Activated naive CD8-positive, alpha-beta T cell treated with anti-CD3 and anti-CD28 coated beads, Interleukin-2, amount 10 ng/mL, durations not matched to agents 7 days and 5 days (primary cell): ENCODE measurements around the gene CSKMT. TPM values are rescaled to one million over a fixed set of nuclear protein-coding genes. Genes with fewer than 3 reads are reported as not detected.
A peak's percentile ranks its signal among the peaks of the same experiment; 100 is the strongest.
"Not testable (repeated sequence)": the region's sequence is repeated elsewhere in the genome, so short reads cannot be mapped to it uniquely, and the experiment has no call there.

Experiments used
- ATAC-seq: fragments of 150-1000 bp; cut with Tn5 transposase; one replicate; pipeline ENCODE4 v1.10.0; 2021; ENCODE audit warnings: low read depth, moderate library complexity
- POLR2A ChIA-PET: fragments of 350-600 bp; sonication (Branson Sonifier 250); formaldehyde crosslinking; loops from one replicate; lab custom pipeline; 2021; ENCODE audit warnings: antibody characterized with exemption; lab: Charles Lee
- DNase-seq: peaks from one replicate; pipeline ENCODE4 v3.0.0; 2021
- H3K27ac Mint-ChIP-seq: one replicate; pipeline ENCODE4 v1.8.0; 2022; ENCODE audit warnings: mild to moderate bottlenecking, mixed read lengths
- H3K27me3 Mint-ChIP-seq: one replicate; pipeline ENCODE4 v1.8.0; 2022; ENCODE audit warnings: mild to moderate bottlenecking, moderate library complexity, mixed read lengths
- H3K36me3 Mint-ChIP-seq: one replicate; pipeline ENCODE4 v1.8.0; 2021; ENCODE audit warnings: mild to moderate bottlenecking, mixed read lengths
- H3K4me1 Mint-ChIP-seq: one replicate; pipeline ENCODE4 v1.8.0; 2021; ENCODE audit warnings: mixed read lengths
- H3K4me3 Mint-ChIP-seq: one replicate; pipeline ENCODE4 v1.8.0; 2022; ENCODE audit warnings: mild to moderate bottlenecking, moderate library complexity, mixed read lengths
- H3K9me3 Mint-ChIP-seq: one replicate; pipeline ENCODE4 v1.8.0; 2021; ENCODE audit warnings: mixed read lengths
- total RNA-seq, 2 experiments: library from RNA; stranded (reverse); gene quantifications; one replicate each; pipeline ENCODE4 v1.2.3, GENCODE V29; 2021

The CSKMT gene, protein sequence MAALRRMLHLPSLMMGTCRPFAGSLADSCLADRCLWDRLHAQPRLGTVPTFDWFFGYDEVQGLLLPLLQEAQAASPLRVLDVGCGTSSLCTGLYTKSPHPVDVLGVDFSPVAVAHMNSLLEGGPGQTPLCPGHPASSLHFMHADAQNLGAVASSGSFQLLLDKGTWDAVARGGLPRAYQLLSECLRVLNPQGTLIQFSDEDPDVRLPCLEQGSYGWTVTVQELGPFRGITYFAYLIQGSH
- 10 to 100 TPM; 23.3 to 27.3 TPM for total RNA-seq

DNA sequence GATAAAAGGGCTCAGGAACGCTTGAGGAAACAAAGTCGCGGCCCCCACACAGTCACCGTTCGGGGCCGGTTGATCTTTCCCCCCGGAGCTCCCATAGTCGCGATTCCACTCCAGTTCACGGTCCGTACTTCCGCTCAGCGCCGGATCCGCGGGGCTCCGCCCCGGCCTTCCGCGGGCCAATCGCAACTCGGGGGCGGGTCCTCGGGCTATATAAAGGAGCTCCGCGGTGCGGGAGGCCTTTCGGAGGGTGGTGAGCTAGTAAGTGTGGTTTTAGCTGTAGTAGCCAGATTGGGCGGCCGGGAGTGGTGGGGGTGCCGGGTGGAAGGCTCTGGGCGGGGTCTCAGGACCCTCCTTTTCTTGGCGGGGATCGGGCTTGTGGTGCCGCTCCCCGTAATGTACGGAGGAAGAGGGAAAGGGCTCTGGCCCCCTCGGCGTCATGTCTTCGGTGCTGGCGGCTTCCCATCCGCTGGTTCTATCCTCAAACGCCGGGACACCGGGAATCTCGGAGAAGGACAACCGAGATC, at the start of gene CSKMT, which contains the start of gene C11orf98:
Gene CSKMT, plus strand, starts transcription at position 238 of the 524 bp plus-strand sequence. CDS start 568 bp downstream, outside the sequence.
Gene C11orf98, minus strand, starts transcription at position 136 of the 524 bp plus-strand sequence. Its CDS starts 41 bp downstream, at position 95.
- Mint-ChIP-seq H3K4me3 (peak within 1 kb of the TSS; percentile 97), H3K27ac (peak within 1 kb of the TSS; percentile 94), H3K4me1 (peaks cover 34% of the 10 kb centered on the region), H3K9me3 (no peaks in the 10 kb centered on the region), H3K27me3 (no peaks in the 10 kb centered on the region), H3K36me3 (peaks cover 20% of the 10 kb centered on the region)
- POLR2A ChIA-PET = interaction anchor here (0.6 to 7.0 kb wide), 45 partner anchors 9 to 1302 kb away, joined by 3 to 187 read pairs (median 8); partner anchors contain the start of genes B3GAT3, BSCL2, EEF1G and EML3
- ATAC-seq (peak; percentile 88), DNase-seq (peak; percentile 97)

DNA sequence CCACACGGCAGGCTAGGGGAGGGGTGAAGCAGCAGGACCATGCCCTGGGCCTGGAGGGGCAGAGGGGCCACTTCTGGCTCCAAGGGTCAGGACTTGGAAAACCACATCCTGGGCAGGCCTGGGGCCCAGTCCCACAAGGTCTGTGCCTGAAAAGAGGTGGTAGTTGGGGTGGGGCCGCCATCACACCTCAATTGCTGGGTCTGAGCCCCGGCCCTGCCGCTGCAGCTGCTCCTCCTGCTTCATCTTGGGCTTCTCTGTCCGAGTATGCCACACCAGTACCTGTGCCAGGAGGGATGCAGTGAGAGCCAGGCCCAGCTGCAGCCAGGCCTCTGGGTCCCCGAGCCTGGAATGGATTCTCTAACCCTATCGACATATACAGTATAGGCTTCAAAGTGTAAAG, 49.6 kb upstream of the CSKMT start:
- POLR2A ChIA-PET = interaction anchor here (1.1 kb wide), 1 partner anchor 25 kb away, joined by 6 read pairs; no protein-coding TSS in a partner anchor
- Mint-ChIP-seq H3K9me3 (no peaks in the 10 kb centered on the region), H3K27me3 (no peaks in the 10 kb centered on the region), H3K27ac (no peak overlapping the region), H3K36me3 (peaks cover 11% of the 10 kb centered on the region), H3K4me1 (peaks cover 30% of the 10 kb centered on the region), H3K4me3 (no peak overlapping the region)
- DNase-seq (no peak), ATAC-seq (no peak)

DNA sequence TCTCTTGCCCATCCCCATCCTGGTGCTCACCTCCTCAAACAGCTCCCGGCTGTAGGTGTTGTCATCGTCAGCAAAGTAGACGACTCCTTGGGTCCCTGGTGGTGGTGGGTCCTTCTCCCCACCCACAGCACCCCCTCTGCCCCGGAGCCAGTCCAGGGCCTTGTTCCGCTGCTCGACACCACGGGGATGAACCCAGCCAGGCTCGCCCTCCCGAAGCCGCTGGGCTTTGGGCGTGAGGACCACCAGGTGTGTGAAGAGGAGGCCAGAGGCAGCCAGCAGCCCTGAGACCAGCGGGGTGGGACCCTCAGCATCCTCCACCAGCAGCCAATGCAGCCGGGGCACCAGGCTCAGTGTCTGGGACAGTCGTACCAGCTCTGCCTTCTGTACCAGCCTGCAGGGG, 48.2 kb upstream of the CSKMT start:
- POLR2A ChIA-PET = interaction anchor here (0.7 kb wide), 1 partner anchor 21 kb away, joined by 4 read pairs; no protein-coding TSS in a partner anchor
- peaks cover 32% of the 10 kb centered on the region for H3K4me1 Mint-ChIP-seq
- H3K36me3 Mint-ChIP-seq = peaks cover 16% of the 10 kb centered on the region
- ATAC-seq, H3K4me3 Mint-ChIP-seq, H3K9me3 Mint-ChIP-seq, H3K27ac Mint-ChIP-seq, DNase-seq, H3K27me3 Mint-ChIP-seq: not testable (repeated sequence)

DNA sequence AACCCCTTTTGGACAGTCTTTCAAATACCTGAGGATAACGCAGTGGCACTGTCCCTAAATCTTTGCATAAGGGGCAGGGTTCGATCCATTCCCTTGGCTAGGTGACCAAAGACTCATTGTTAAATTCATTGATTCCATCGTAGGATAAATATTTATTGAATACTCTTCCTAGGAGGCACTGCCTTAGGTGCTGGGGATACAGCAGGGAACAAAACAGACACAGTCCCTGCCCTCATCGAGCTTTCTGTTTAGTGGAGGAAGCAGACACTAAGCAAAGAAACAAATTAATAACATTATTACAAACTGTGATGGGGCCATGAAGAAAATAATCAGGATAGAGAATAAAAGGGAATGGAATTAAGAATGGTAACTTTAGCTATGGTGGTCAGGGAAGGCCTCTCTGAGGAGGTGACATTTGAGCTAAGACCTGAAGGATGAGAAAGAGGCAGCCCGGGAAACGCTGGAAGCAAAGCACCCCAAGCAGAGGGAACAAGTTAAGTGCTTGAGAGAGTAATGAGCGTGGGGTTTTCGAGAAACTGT, 44.0 kb upstream of the CSKMT start:
- POLR2A ChIA-PET = interaction anchor here (0.6 to 5.8 kb wide), 23 partner anchors 9 to 248 kb away, joined by 3 to 48 read pairs (median 9); partner anchors contain the start of genes C11orf98, CSKMT, EML3 and GANAB
- H3K36me3 Mint-ChIP-seq = peaks cover 21% of the 10 kb centered on the region
- DNase-seq (no peak), ATAC-seq (no peak)
- H3K27ac Mint-ChIP-seq = peak overlapping the region; percentile 99
- peak overlapping the region; percentile 93 for H3K4me3 Mint-ChIP-seq
- H3K9me3 Mint-ChIP-seq = no peaks in the 10 kb centered on the region
- no peaks in the 10 kb centered on the region for H3K27me3 Mint-ChIP-seq
- H3K4me1 Mint-ChIP-seq = peaks cover 24% of the 10 kb centered on the region

DNA sequence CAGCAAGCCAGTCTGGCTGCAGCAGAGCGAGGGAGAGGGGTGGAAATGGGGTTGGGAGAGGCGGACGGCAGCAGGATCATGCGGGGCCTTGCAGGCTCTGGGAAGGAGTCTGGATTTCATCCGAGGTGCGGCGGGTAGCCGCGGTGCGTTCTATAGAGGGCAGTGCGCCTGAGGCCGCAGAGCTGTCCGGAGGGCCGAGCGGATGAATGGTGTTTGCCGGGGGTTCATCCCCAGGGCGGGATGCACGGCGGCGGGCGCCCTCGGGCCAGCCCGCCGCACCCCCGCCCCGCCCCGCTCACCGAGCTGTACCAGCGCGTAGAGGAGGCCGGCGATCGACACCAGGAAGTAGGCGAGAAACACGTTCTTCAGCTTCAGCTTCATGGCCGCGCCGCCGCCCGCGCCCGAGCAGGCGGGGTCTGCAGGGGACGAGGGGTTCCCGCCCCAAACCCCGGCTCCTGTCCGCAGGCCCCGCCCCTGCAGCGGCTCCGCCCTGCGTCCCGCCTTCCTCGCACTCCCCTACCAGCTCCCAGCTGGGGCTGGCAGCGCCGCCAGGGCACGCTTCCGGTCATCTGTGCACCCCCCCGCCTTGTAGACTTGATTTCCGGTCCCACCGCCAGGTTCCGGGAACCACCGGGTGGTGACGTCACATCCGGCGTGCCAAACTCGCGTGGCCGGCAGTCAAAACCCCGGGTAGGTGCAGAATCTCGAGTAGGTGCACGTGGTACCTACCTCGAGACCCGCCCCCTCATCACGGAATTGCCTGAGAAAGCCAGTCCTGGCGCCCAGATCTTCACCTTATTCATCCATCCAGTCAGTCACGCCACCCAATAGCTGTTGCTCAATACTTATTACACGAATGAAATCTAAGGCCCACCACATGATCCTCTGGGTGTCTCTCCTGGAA, 43.3 kb upstream of the CSKMT start, which contains the start of gene B3GAT3:
Gene B3GAT3, minus strand, starts transcription at position 420 of the 904 bp plus-strand sequence. Its CDS starts 39 bp downstream, at position 381.
- ATAC-seq = peak; percentile 87
- Mint-ChIP-seq H3K36me3 (peaks cover 21% of the 10 kb centered on the region), H3K4me1 (peaks cover 24% of the 10 kb centered on the region), H3K27ac (peak within 1 kb of the TSS; percentile 99), H3K4me3 (peak within 1 kb of the TSS; percentile 93), H3K27me3 (no peaks in the 10 kb centered on the region), H3K9me3 (no peaks in the 10 kb centered on the region)
- POLR2A ChIA-PET = interaction anchor here (0.6 to 5.8 kb wide), 29 partner anchors 10 to 259 kb away, joined by 3 to 48 read pairs (median 5); partner anchors contain the start of genes C11orf98, CSKMT, EEF1G and EML3
- DNase-seq = peak; percentile 94

DNA sequence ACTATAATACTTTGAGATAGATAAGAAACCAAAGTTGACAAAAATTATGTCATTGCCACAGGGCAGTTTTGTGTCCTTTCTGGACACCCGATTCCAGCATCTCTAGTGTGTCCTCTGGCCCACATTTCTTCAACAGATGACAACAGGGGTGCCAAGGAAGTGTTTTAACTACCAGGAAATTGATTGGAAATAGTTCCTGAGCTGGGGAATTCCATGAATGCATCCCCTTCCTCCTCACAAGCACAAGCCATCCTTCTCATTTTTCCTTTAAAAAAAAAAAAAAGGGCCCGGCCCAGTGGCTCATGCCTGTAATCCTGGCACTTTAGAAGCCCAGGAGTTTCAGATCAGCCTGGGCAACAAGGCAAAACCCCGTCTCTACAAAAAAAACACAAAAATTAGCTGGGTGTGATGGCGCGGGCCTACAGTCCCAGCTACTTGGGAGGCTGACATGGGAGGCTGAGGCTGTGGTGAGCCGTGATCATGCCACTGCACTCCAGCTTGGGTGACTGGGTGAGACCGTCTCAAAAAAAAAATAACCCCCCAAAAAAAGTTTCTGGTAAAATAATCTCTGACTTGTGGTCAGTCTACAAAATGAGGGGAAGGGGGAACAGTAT, 42.5 kb upstream of the CSKMT start:
- ATAC-seq (no peak), DNase-seq (no peak)
- Mint-ChIP-seq H3K36me3 (peaks cover 18% of the 10 kb centered on the region), H3K27ac (peak overlapping the region; percentile 91), H3K9me3 (no peaks in the 10 kb centered on the region), H3K4me1 (peaks cover 24% of the 10 kb centered on the region), H3K4me3 (peak overlapping the region; percentile 76), H3K27me3 (no peaks in the 10 kb centered on the region)
- POLR2A ChIA-PET = interaction anchor here (0.7 to 5.8 kb wide), 25 partner anchors 9 to 259 kb away, joined by 3 to 48 read pairs (median 7); partner anchors contain the start of genes C11orf98, CSKMT, EEF1G and EML3

DNA sequence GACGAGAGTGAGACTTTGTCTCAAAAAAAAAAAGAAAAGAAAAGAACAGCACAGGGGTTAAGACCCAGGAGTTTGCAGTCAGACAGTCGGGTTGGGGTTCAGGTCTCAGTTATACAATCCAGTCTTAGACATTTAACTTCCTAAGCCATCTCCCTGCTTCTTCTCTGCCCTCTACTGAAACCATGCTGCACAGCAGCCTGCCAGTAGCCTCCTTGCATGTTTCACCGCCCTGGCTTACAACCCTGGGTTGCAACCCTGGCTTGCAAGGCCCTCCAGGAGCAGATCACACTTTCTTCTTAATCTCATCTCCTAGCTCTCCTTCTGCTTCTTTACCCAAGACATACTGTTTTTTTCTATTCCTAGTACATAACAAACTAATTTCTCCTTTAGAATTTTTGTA, 37.4 kb upstream of the CSKMT start:
- no peaks in the 10 kb centered on the region for H3K27me3 Mint-ChIP-seq
- POLR2A ChIA-PET = interaction anchor here (1.3 kb wide), 1 partner anchor 37 kb away, joined by 3 read pairs; the partner anchor contains the start of genes C11orf98 and CSKMT
- no peak overlapping the region for H3K4me3 Mint-ChIP-seq
- H3K9me3 Mint-ChIP-seq = no peaks in the 10 kb centered on the region
- peaks cover 31% of the 10 kb centered on the region for H3K36me3 Mint-ChIP-seq
- H3K27ac Mint-ChIP-seq = peak overlapping the region; percentile 66
- ATAC-seq (peak; percentile 40), DNase-seq (no peak)
- H3K4me1 Mint-ChIP-seq = peaks cover 4% of the 10 kb centered on the region

DNA sequence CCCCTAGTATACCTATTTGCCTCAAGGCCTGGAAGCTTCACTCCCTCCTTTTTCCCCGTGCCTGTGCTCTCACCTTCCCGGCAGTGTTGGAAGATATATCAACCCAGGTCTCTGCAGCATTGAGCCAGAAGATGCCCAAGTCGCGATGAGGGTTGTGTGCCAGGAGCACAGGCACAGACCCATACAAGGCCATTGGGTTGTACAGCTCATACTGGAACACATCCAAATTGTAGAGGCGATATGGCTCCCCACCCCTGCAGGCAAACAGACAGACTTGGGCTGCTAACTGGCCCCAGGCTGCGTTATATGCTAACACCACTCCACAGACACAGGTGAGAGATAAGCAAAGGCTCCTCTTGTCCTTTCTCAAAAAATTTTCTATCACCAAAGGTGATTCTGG, 32.6 kb upstream of the CSKMT start:
- Mint-ChIP-seq H3K4me3 (no peak overlapping the region), H3K9me3 (no peaks in the 10 kb centered on the region), H3K27me3 (no peaks in the 10 kb centered on the region), H3K36me3 (peaks cover 54% of the 10 kb centered on the region), H3K4me1 (peaks cover 15% of the 10 kb centered on the region), H3K27ac (no peak overlapping the region)
- DNase-seq = no peak
- POLR2A ChIA-PET = interaction anchor here (1.0 to 1.6 kb wide), 3 partner anchors 8 to 13 kb away, joined by 3 to 5 read pairs (median 4); no protein-coding TSS in a partner anchor
- ATAC-seq = no peak

DNA sequence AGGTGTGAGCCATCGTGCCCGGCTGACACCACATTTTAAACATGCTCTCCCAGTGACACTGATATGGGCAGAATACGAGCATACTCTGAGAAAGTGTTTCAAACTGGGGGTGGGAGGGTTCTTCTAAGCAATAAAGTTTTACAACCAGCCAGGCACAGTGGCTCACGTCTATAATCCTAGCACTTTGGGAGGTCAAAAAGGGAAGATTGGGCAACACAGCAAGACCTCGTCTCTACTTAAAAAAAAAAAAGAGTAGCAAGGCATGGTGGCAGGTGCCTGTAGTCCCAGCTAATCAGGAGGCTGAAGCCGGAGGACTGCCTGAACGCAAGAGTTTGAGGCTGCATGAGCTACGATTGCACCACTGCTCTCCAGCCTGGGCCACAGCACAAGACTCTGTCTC, 20.9 kb upstream of the CSKMT start:
- DNase-seq = no peak
- Mint-ChIP-seq H3K4me1 (peaks cover 38% of the 10 kb centered on the region), H3K27ac (no peak overlapping the region), H3K27me3 (no peaks in the 10 kb centered on the region), H3K9me3 (no peaks in the 10 kb centered on the region), H3K36me3 (peaks cover 15% of the 10 kb centered on the region), H3K4me3 (peak overlapping the region; percentile 39)
- no peak for ATAC-seq
- POLR2A ChIA-PET = interaction anchor here (0.7 to 7.3 kb wide), 6 partner anchors 9 to 109 kb away, joined by 3 to 76 read pairs (median 10); partner anchors contain the start of genes B3GAT3, C11orf98, CSKMT and INTS5

DNA sequence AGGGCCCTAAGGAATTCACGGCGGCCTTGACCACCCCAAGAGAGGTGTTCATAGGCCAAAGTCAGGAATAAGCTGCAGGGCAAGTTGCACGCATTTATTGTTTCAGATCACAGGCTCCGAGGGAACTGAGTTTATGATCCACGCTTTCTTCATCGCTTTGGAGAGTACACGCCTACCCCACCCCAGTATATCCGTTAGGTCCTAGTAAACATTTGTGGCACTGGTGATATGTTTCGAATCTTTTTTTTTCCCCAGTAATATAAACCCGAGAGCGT, 19.5 kb upstream of the CSKMT start:
- H3K4me1 Mint-ChIP-seq = peaks cover 29% of the 10 kb centered on the region
- no peak for ATAC-seq

DNA sequence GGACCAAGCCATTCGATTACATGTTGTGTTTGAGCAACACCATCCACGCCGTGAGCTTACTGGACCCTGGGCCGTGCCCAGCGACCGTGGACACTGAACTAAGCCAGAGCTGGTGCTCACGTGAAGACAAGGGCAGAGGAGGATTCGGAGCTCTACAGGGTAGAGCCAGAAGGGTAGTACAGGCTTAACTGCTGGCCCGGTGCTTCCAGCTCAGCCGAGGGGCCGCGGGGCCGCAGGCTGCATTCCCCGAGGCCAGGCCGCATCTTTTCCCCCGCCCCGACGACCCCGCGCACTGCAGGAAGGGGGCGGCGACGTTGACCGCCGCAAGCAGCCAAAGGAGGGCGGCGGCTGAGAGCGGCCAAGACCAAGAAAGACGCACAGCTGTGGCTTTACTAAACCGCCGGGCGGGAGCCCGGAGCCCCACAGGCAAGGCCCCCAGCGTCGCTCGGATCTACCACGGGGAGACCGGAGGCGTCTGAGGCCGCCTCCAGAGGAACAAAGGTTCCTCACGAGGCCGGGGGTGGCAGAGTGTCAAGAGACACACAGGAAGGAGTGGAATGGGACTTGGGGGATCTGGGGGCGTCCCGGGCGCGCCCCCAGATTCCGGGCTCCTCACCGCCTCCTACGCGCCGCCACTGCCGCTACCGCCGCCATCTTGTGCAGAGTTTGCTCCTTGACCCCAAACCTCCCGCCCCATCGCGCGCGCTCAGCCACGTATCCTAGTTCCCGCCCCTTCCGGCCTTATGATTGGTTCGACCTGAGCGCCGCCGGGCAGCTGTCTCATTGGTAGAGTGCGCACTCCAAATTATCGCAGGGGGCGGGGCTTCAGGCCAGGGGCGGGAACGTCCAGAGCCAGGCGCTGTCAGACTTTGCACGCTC, 18.9 kb upstream of the CSKMT start, which contains the start of gene GANAB:
Gene GANAB, minus strand, starts transcription at position 668 of the 879 bp plus-strand sequence. Its CDS starts 14 bp downstream, at position 654.
- H3K27me3 Mint-ChIP-seq = no peaks in the 10 kb centered on the region
- H3K4me1 Mint-ChIP-seq = peaks cover 24% of the 10 kb centered on the region
- H3K36me3 Mint-ChIP-seq = peaks cover 8% of the 10 kb centered on the region
- ATAC-seq (peak; percentile 98), DNase-seq (peak; percentile 96)
- POLR2A ChIA-PET = interaction anchor here (0.6 to 7.3 kb wide), 19 partner anchors 9 to 195 kb away, joined by 3 to 76 read pairs (median 7); partner anchors contain the start of genes B3GAT3, C11orf98, CSKMT and EEF1G
- H3K9me3 Mint-ChIP-seq = no peaks in the 10 kb centered on the region
- peak within 1 kb of the TSS; percentile 99 for H3K4me3 Mint-ChIP-seq
- peak within 1 kb of the TSS; percentile 96 for H3K27ac Mint-ChIP-seq

More for the DNA sequence above, 19.5 kb upstream of the CSKMT start:
- no peaks in the 10 kb centered on the region for H3K9me3 Mint-ChIP-seq
- H3K27ac Mint-ChIP-seq = peak overlapping the region; percentile 96
- no peaks in the 10 kb centered on the region for H3K27me3 Mint-ChIP-seq
- no peak for DNase-seq
- H3K36me3 Mint-ChIP-seq = peaks cover 7% of the 10 kb centered on the region
- peak overlapping the region; percentile 99 for H3K4me3 Mint-ChIP-seq
- POLR2A ChIA-PET = interaction anchor here (0.7 to 7.3 kb wide), 16 partner anchors 8 to 195 kb away, joined by 3 to 76 read pairs (median 10); partner anchors contain the start of genes B3GAT3, C11orf98, CSKMT and EEF1G
